Measurements from ENCODE around the gene HSD17B3. TPM values are rescaled to one million over a fixed set of nuclear protein-coding genes. Genes with fewer than 3 reads are reported as not detected.

HSD17B3 gene
- total RNA-seq, 1 donor from 2014 or later, result not detected

- no peak overlapping the region for H3K27ac Mint-ChIP-seq
- ATAC-seq (ENCODE audit: low read depth), result no peak
- no peak overlapping the region for H3K4me3 Mint-ChIP-seq
- H3K4me1 Mint-ChIP-seq, result no peaks in the 10 kb centered on the region
- DNase-seq, result no peak
- intact Hi-C loops (cut with micrococcal nuclease), result no loop called here
- H3K36me3 Mint-ChIP-seq (ENCODE audit: low read depth), result no peaks in the 10 kb centered on the region
- POLR2A ChIA-PET, result no interaction called here
- peaks cover 26% of the 10 kb centered on the region for H3K27me3 Mint-ChIP-seq
- peaks cover 5% of the 10 kb centered on the region for H3K9me3 Mint-ChIP-seq
- no peak for TF ChIP-seq CTCF (IDR thresholded peaks at IDR 0.05)
- CTCF ChIA-PET, result no interaction called here
These were observed 116.3 kb downstream of the HSD17B3 start for GRCh38 chr9:96185518-96186156.

Other genes starting within 250 kb of the HSD17B3 start
- gene SLC35D2, start 81.5 kb upstream of the HSD17B3 start, total RNA-seq, result 9.3 and 10.9 TPM in 2 replicates
- 4.0 and 4.3 TPM in 2 replicates for gene ZNF367, start 116.2 kb upstream of the HSD17B3 start, total RNA-seq
- 8.1 TPM in 2 replicates for gene HABP4, start 148.0 kb upstream of the HSD17B3 start, total RNA-seq

Measured in activated B cell treated with CpG ODN at 0.5 μM for 24 hours (primary cell).